ENCODE data around the gene MPRIP. TPM values are rescaled to one million over a fixed set of nuclear protein-coding genes. Genes with fewer than 3 reads are reported as not detected.

MPRIP gene
- total RNA-seq, 2 donors from 2014 or later, result 204 to 207 TPM

- Mint-ChIP-seq H3K4me1 (no peaks in the 10 kb centered on the region), H3K36me3 (ENCODE audit: low read depth) (peaks cover 100% of the 10 kb centered on the region), H3K4me3 (no peak overlapping the region), H3K9me3 (no peaks in the 10 kb centered on the region), H3K27ac (no peak overlapping the region), H3K27me3 (no peaks in the 10 kb centered on the region)
- no peak for ATAC-seq (replicated peaks)
Observed at GRCh38 chr17:17227608-17228520, 185.6 kb downstream of the MPRIP start.

- Mint-ChIP-seq H3K27me3 (no peaks in the 10 kb centered on the region), H3K4me3 (no peak overlapping the region), H3K27ac (no peak overlapping the region), H3K36me3 (ENCODE audit: low read depth) (peaks cover 92% of the 10 kb centered on the region), H3K9me3 (no peaks in the 10 kb centered on the region), H3K4me1 (no peaks in the 10 kb centered on the region)
- ATAC-seq (replicated peaks), result no peak
Observed at GRCh38 chr17:17228521-17229279, 186.4 kb downstream of the MPRIP start.

- Mint-ChIP-seq H3K36me3 (ENCODE audit: low read depth) (peaks cover 82% of the 10 kb centered on the region), H3K4me3 (no peak overlapping the region), H3K27ac (no peak overlapping the region), H3K27me3 (no peaks in the 10 kb centered on the region), H3K9me3 (no peaks in the 10 kb centered on the region), H3K4me1 (no peaks in the 10 kb centered on the region)
- ATAC-seq (replicated peaks), result no peak
Observed at GRCh38 chr17:17229416-17230384, 187.4 kb downstream of the MPRIP start.

GRCh38 chr17:17231621-17232302 lies 189.5 kb downstream of the MPRIP start:
- Mint-ChIP-seq H3K9me3 (no peaks in the 10 kb centered on the region), H3K27ac (no peak overlapping the region), H3K27me3 (no peaks in the 10 kb centered on the region), H3K36me3 (ENCODE audit: low read depth) (peaks cover 61% of the 10 kb centered on the region), H3K4me1 (peaks cover 13% of the 10 kb centered on the region), H3K4me3 (no peak overlapping the region)
- ATAC-seq (replicated peaks), result no peak

GRCh38 chr17:17232303-17232621 lies 190.0 kb downstream of the MPRIP start:
- Mint-ChIP-seq H3K4me1 (peaks cover 13% of the 10 kb centered on the region), H3K36me3 (ENCODE audit: low read depth) (peaks cover 60% of the 10 kb centered on the region)
- ATAC-seq (replicated peaks), result no peak

GRCh38 chr17:17235212-17236174 lies 193.2 kb downstream of the MPRIP start:
- Mint-ChIP-seq H3K36me3 (ENCODE audit: low read depth) (peaks cover 33% of the 10 kb centered on the region), H3K27me3 (no peaks in the 10 kb centered on the region), H3K4me3 (peak overlapping the region; percentile 95), H3K27ac (peak overlapping the region; percentile 100), H3K9me3 (no peaks in the 10 kb centered on the region), H3K4me1 (peaks cover 17% of the 10 kb centered on the region)
- no peak for ATAC-seq (replicated peaks)

More at GRCh38 chr17:17232303-17232621, 190.0 kb downstream of the MPRIP start:
- H3K9me3 Mint-ChIP-seq, result no peaks in the 10 kb centered on the region
- no peaks in the 10 kb centered on the region for H3K27me3 Mint-ChIP-seq
- H3K4me3 Mint-ChIP-seq, result no peak overlapping the region
- no peak overlapping the region for H3K27ac Mint-ChIP-seq

- H3K9me3 Mint-ChIP-seq, result no peaks in the 10 kb centered on the region
- ATAC-seq (replicated peaks), result peak; percentile 13
- H3K27me3 Mint-ChIP-seq, result no peaks in the 10 kb centered on the region
- peak overlapping the region; percentile 100 for H3K27ac Mint-ChIP-seq
- peaks cover 23% of the 10 kb centered on the region for H3K36me3 Mint-ChIP-seq (ENCODE audit: low read depth)
- peak overlapping the region; percentile 95 for H3K4me3 Mint-ChIP-seq
- H3K4me1 Mint-ChIP-seq, result peaks cover 17% of the 10 kb centered on the region
Observed at GRCh38 chr17:17236295-17237025, 194.2 kb downstream of the MPRIP start.

- Mint-ChIP-seq H3K27me3 (no peaks in the 10 kb centered on the region), H3K27ac (peak within 1 kb of the TSS; percentile 100), H3K36me3 (ENCODE audit: low read depth) (peaks cover 16% of the 10 kb centered on the region), H3K9me3 (no peaks in the 10 kb centered on the region), H3K4me1 (peaks cover 17% of the 10 kb centered on the region), H3K4me3 (peak within 1 kb of the TSS; percentile 95)
- ATAC-seq (replicated peaks), result peak; percentile 93
Observed at GRCh38 chr17:17237026-17237799, 195.0 kb downstream of the MPRIP start, which contains the start of gene FLCN. TSS of gene FLCN (minus strand) at chr17:17237168. CDS start at chr17:17228137, 9,031 bp downstream.

GRCh38 chr17:17239832-17240231 lies 197.6 kb downstream of the MPRIP start:
- no peak overlapping the region for H3K27ac Mint-ChIP-seq
- H3K4me3 Mint-ChIP-seq, result peak overlapping the region; percentile 95
- no peaks in the 10 kb centered on the region for H3K27me3 Mint-ChIP-seq
- no peaks in the 10 kb centered on the region for H3K9me3 Mint-ChIP-seq
- ATAC-seq (replicated peaks), result no peak
- peaks cover 9% of the 10 kb centered on the region for H3K36me3 Mint-ChIP-seq (ENCODE audit: low read depth)
- H3K4me1 Mint-ChIP-seq, result peaks cover 17% of the 10 kb centered on the region

GRCh38 chr17:17241656-17242055 lies 199.4 kb downstream of the MPRIP start:
- Mint-ChIP-seq H3K27me3 (no peaks in the 10 kb centered on the region), H3K36me3 (ENCODE audit: low read depth) (peaks cover 22% of the 10 kb centered on the region), H3K4me3 (no peak overlapping the region), H3K27ac (no peak overlapping the region), H3K4me1 (peaks cover 4% of the 10 kb centered on the region), H3K9me3 (no peaks in the 10 kb centered on the region)
- no peak for ATAC-seq (replicated peaks)

- ATAC-seq (replicated peaks), result no peak
- no peak overlapping the region for H3K27ac Mint-ChIP-seq
- no peaks in the 10 kb centered on the region for H3K9me3 Mint-ChIP-seq
- H3K36me3 Mint-ChIP-seq (ENCODE audit: low read depth), result peaks cover 25% of the 10 kb centered on the region
- H3K4me3 Mint-ChIP-seq, result no peak overlapping the region
- H3K27me3 Mint-ChIP-seq, result no peaks in the 10 kb centered on the region
- peaks cover 4% of the 10 kb centered on the region for H3K4me1 Mint-ChIP-seq
Observed at GRCh38 chr17:17242246-17242645, 200.0 kb downstream of the MPRIP start.

Data from activated T-helper 17 cell treated with anti-CD3 and anti-CD28 coated beads, Interleukin-2, amount 50 U/mL, for 72 hours (primary cell).